GM12878 (cell line): ENCODE measurements around the gene MVK. TPM values are rescaled to one million over a fixed set of nuclear protein-coding genes. Genes with fewer than 3 reads are reported as not detected.

ENCODE experiments used
- BACH1 ChIP-seq: fragments of 450-650 bp; IDR thresholded peaks from 2 replicates; pipeline ENCODE4 v1.6.1; 2017; ENCODE audit warnings: mild to moderate bottlenecking, borderline replicate concordance
- CEBPZ ChIP-seq: fragments of 150-350 bp; IDR thresholded peaks from 2 replicates; pipeline ENCODE4 v1.6.1; 2016; ENCODE audit warnings: low read depth, low read length
- CHD1 ChIP-seq: IDR thresholded peaks from 2 replicates; pipeline ENCODE4 v1.6.1; 2012; ENCODE audit warnings: low read depth, low read length, improper control_type of control experiment
- E2F4 ChIP-seq: IDR thresholded peaks from 2 replicates; pipeline ENCODE4 v1.6.1; 2012; ENCODE audit warnings: low read depth, low read length, improper control_type of control experiment
- EGR1 ChIP-seq, 2 experiments: IDR thresholded peaks; 1 replicate in 1 of 2; 2 replicates in 1 of 2; pipeline ENCODE4 v1.6.1; 2011 to 2012; ENCODE audit warnings: low read depth in 2 of 2, low read length in 2 of 2, borderline replicate concordance in 1 of 2, mild to moderate bottlenecking in 1 of 2, moderate library complexity in 1 of 2
- FOXK2 ChIP-seq: fragments of 450-650 bp; IDR thresholded peaks from 2 replicates; pipeline ENCODE4 v1.6.1; 2017; ENCODE audit warnings: mild to moderate bottlenecking, moderate library complexity
- MLLT1 ChIP-seq: fragments of 450-650 bp; IDR thresholded peaks from 2 replicates; pipeline ENCODE4 v1.6.1; 2016; ENCODE audit warnings: mild to moderate bottlenecking
- MYB ChIP-seq: fragments of 150-350 bp; IDR thresholded peaks from 2 replicates; pipeline ENCODE4 v1.6.1; 2014; ENCODE audit warnings: mild to moderate bottlenecking, low read depth, low read length, borderline replicate concordance
- PKNOX1 ChIP-seq: fragments of 450-650 bp; IDR thresholded peaks from 2 replicates; pipeline ENCODE4 v1.6.1; 2016; ENCODE audit warnings: mild to moderate bottlenecking
- PML ChIP-seq: IDR thresholded peaks from 2 replicates; pipeline ENCODE4 v1.6.1; 2012; ENCODE audit warnings: low read length, inconsistent platforms
- RCOR1 ChIP-seq: conservative IDR thresholded peaks from 2 replicates; pipeline ENCODE4 v1.6.1; 2012; ENCODE audit warnings: low read depth, low read length, improper control_type of control experiment
- RFX5 ChIP-seq: IDR thresholded peaks from 2 replicates; pipeline ENCODE4 v1.6.1; 2011; ENCODE audit warnings: low read depth, low read length, improper control_type of control experiment
- SIX5 ChIP-seq: IDR thresholded peaks from 2 replicates; pipeline ENCODE4 v1.6.1; 2011; ENCODE audit warnings: mild to moderate bottlenecking, low read depth, low read length, moderate library complexity; ENCODE audit not compliant: severe bottlenecking
- SMAD5 ChIP-seq: IDR thresholded peaks from 2 replicates; pipeline ENCODE4 v1.6.1; 2016; ENCODE audit warnings: antibody characterized with exemption, low read depth
- SMARCA5 ChIP-seq: fragments of 450-650 bp; IDR thresholded peaks from 2 replicates; pipeline ENCODE4 v1.6.1; 2017; ENCODE audit warnings: mild to moderate bottlenecking
- SMC3 ChIP-seq: IDR thresholded peaks from 2 replicates; pipeline ENCODE4 v1.6.1; 2011; ENCODE audit warnings: low read length, improper control_type of control experiment, borderline replicate concordance
- STAT3 ChIP-seq: IDR thresholded peaks from 2 replicates; pipeline ENCODE4 v1.6.1; 2011; ENCODE audit warnings: low read depth, low read length, improper control_type of control experiment
- TARDBP ChIP-seq: IDR thresholded peaks from 2 replicates; pipeline ENCODE4 v1.6.1; 2016; ENCODE audit warnings: borderline replicate concordance
- USF1 ChIP-seq: IDR thresholded peaks from 2 replicates; pipeline ENCODE4 v1.6.1; 2011; ENCODE audit warnings: borderline replicate concordance, low read depth, mild to moderate bottlenecking, moderate library complexity, mixed read lengths, low read length; ENCODE audit not compliant: insufficient read depth; ENCODE audit errors: extremely low read length
- WRNIP1 ChIP-seq: IDR thresholded peaks from 2 replicates; pipeline ENCODE4 v1.6.1; 2011; ENCODE audit warnings: low read depth, low read length, improper control_type of control experiment, borderline replicate concordance
- YBX1 ChIP-seq: fragments of 450-650 bp; IDR thresholded peaks from 2 replicates; pipeline ENCODE4 v1.6.1; 2016; ENCODE audit warnings: antibody characterized with exemption
- polyA plus RNA-seq, 11 experiments: library from polyadenylated mRNA; depleted of rRNA in 4 of 11; unstranded in 6 of 11; stranded (reverse) in 5 of 11; fragments of >200 nt; fragmentation: Nextera tagmentation in 4 of 11; fragmentation: Illumina TruSeq in 1 of 11; extraction: Ambion mirVana in 4 of 11; extraction: Trizol in 1 of 11; gene quantifications; 1 replicate in 1 of 11; 2 replicates in 10 of 11; pipeline versions ENCODE4 v1.2.1 to v1.2.3, GENCODE V29; 2011 to 2016; ENCODE audit warnings: inconsistent platforms in 2 of 11, missing spikeins in 2 of 11, low read depth in 1 of 11
- total RNA-seq, 4 experiments: library from RNA; depleted of rRNA in 3 of 4; stranded (reverse); fragments of >200 nt in 3 of 4; fragmentation: Illumina TruSeq in 1 of 4; extraction: Trizol in 1 of 4; gene quantifications; 2 replicates each; pipeline versions ENCODE4 v1.2.1 to v1.2.3, GENCODE V29; 2013 to 2021

MVK gene
- total and polyA plus RNA-seq, 10 of the 15 experiments (the other 5 are each of a cell fraction or from before 2014, with no cell fraction given): 0.24 to 46.7 (median 31.9) TPM

- TF ChIP-seq E2F4 (peak; percentile 80), SMC3 (no peak), PML (no peak), EGR1 (IDR thresholded peaks at IDR 0.05; ENCODE audit: borderline replicate concordance in 1 of 2, low read depth in 2 of 2, low read length in 2 of 2) (peak in 1 of 2 experiments; percentile 53; a peak in 1 of 3 replicates), RFX5 (peak; percentile 52), FOXK2 (no peak), RCOR1 (no peak), MLLT1 (peak; percentile 92), MYB (no peak), STAT3 (no peak), TARDBP (no peak), CEBPZ (peak; percentile 82), SMAD5 (peak; percentile 37; the same call in 1 of the 2 replicates), SMARCA5 (peak; percentile 86), BACH1 (peak; percentile 72; the same call in 1 of the 2 replicates), CHD1 (no peak), WRNIP1 (no peak), USF1 (peak; percentile 95), YBX1 (no peak), SIX5 (no peak), PKNOX1 (peak; percentile 90)
- TF ChIP-seq, all 136 proteins: peak for 65
Measured at GRCh38 chr12:109573029-109573913, at the start of gene MVK, which contains the start of gene MMAB (continued).
